ENCODE results near the gene VPS13C. TPM values are rescaled to one million over a fixed set of nuclear protein-coding genes. Genes with fewer than 3 reads are reported as not detected.

VPS13C gene
- total RNA-seq, 1 donor from 2014 or later, result 50.9 TPM

- H3K9me3 Mint-ChIP-seq (ENCODE audit: unreplicated experiment), result no peaks in the 10 kb centered on the region
- no peaks in the 10 kb centered on the region for H3K4me1 Mint-ChIP-seq (ENCODE audit: unreplicated experiment)
- no peaks in the 10 kb centered on the region for H3K36me3 Mint-ChIP-seq (ENCODE audit: low read depth, unreplicated experiment)
- no peak for DNase-seq (ENCODE audit: low spot score)
- no peak for TF ChIP-seq CTCF (IDR thresholded peaks at IDR 0.05; ENCODE audit: unreplicated experiment)
- no peak overlapping the region for H3K4me3 Mint-ChIP-seq (ENCODE audit: unreplicated experiment)
- H3K27me3 Mint-ChIP-seq (ENCODE audit: unreplicated experiment), result peaks cover 2% of the 10 kb centered on the region
- no peak overlapping the region for H3K27ac Mint-ChIP-seq (ENCODE audit: unreplicated experiment)
Measured at GRCh38 chr15:61809216-61809615, 251.0 kb downstream of the VPS13C start.

- H3K9me3 Mint-ChIP-seq (ENCODE audit: unreplicated experiment), result no peaks in the 10 kb centered on the region
- peaks cover 2% of the 10 kb centered on the region for H3K27me3 Mint-ChIP-seq (ENCODE audit: unreplicated experiment)
- DNase-seq (ENCODE audit: low spot score), result no peak
- H3K27ac Mint-ChIP-seq (ENCODE audit: unreplicated experiment), result no peak overlapping the region
- H3K4me1 Mint-ChIP-seq (ENCODE audit: unreplicated experiment), result no peaks in the 10 kb centered on the region
- no peak overlapping the region for H3K4me3 Mint-ChIP-seq (ENCODE audit: unreplicated experiment)
- no peaks in the 10 kb centered on the region for H3K36me3 Mint-ChIP-seq (ENCODE audit: low read depth, unreplicated experiment)
- TF ChIP-seq CTCF (IDR thresholded peaks at IDR 0.05; ENCODE audit: unreplicated experiment), result no peak
Measured at GRCh38 chr15:61807281-61807929, 252.8 kb downstream of the VPS13C start.

Other genes starting within 250 kb of the VPS13C start
- gene C2CD4A, start 6.5 kb upstream of the VPS13C start, total RNA-seq (ENCODE audit: unreplicated experiment), result 0.18 TPM
- gene C2CD4B, start 104.8 kb upstream of the VPS13C start, total RNA-seq (ENCODE audit: unreplicated experiment), result 19.1 TPM